Activated naive CD8-positive, alpha-beta T cell treated with anti-CD3 and anti-CD28 coated beads, Interleukin-2, amount 50 U/mL, for 16 hours (primary cell): ENCODE measurements around the gene COG3.

ENCODE experiments used
- DNase-seq: peaks from one replicate; pipeline ENCODE4 v3.0.0-alpha.2; 2020; ENCODE audit warnings: low read depth, low spot score

COG3 gene

DNA sequence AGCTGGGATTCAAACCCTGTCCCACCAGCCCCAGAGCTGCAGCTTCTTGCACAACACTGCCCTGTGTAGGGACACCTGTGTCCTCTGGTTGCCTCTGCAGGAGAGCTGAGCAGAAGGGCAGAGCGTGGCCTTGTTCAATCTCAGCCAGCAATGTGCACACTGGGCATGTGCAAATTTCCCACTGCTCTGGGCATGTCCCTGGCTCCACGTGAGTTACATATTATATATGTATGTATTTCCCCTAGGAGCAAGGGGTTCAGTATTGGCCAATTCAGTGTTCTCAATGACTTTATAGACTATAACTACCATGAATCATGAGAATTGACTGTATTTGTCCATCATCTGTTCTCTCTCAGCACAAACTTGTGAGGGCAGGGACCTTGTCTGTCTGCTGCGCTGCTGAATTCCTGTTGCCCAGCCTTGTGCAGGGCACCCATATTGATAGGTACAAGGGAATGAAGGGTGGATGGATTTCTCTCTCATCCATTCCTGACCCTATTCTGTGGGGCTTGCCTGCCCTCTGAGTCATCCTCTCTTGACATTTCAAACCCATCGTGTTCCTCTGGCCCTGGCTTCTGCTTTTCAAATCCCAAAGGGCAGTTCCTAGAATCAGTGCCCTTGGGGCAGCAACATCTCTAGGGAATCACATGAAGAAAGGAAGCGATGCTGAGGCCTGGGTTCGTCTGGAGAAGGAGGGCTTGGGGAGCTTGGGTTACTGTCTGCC lies 81.1 kb downstream of the COG3 start:
- DNase-seq: no peak

DNA sequence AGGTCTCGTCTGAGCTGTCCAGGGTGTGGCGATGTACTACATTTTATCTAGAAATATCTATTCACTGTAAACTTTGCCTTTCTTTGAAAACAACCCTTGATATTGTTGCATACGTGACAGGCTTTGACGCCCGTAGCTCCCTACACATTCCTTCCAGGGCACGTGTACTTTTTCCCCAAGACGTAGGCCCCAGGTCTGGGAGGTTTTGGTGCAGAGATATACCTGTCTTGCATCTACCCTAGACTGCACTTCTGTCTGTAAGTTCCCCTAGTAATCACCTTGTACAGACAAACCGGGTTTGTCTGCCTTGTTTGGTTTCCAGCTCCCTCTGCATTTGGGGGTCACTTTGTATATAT lies 81.6 kb downstream of the COG3 start:
- no peak for DNase-seq

DNA sequence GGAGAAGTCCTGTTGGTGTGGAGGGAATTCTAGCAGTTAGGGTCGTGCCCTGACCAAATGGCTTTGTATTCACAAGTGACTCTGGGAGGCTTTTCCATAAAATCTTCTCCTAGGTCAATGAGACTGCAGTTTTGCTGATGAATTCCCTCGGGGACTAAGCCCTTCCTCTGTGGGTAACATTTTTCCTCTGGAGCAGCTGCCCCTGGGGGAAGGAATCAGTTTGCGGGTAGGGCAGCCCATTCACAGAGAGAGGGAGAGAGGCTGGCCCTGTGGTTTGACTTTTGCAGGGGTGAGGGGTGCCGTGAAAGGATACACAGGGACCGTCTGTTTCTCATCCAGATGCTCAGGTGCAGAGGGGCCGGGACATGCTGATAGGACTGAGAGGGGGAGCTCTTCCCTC lies 83.5 kb downstream of the COG3 start:
- DNase-seq: no peak

DNA sequence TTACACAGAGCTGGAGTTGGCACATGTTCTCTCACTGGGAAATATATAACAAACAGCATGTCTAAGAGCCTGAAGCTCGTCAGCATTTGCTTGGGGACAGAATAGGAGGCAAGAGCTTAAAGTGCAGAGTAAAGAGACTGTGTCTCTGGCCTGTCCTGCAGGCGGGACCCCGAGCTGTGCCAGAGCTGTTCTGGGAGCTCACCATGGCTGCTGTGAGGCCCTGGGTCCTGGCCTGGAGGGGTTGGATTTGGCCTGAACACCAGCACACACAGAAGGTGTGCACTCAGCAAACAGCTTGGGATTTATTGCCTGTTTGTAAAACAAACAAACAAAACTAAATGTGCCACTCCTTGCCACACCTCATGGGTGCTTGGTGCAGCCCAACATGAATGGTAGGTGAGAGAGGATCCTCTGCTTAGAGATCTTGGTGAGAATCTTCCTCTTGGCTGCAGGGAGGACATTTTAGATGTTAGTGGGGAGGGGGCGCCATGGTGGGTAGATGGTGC lies 89.9 kb downstream of the COG3 start:
- no peak for DNase-seq

DNA sequence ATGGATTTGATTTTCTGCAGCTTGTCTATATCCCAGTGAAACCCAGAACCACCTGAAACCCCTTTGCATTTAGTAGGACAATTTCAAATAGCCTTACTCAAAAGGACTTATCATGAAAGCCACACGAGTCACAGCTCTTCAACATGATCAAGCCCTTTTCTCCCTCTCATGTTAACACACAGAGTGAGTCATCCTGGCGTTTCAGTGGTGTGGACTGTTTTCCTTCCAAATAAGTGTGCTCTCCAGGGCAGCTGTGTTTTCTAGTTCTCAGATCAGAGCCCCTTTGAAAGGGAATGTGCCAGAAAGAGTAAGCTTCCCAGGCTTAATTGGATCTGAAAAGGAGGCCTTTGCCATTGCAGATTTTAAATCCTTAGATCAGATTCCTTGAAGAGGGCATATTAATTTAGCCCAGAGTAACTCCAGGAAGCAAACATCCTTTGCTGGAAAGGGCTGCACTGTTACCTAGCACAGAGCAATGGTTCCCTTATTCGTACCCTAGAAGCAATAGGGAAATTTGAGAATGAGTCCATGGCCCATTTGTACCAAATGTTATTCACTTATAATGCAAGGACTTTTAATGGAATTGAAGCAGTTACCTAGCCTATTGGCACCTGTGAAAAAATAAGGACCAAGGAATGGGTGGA lies 99.5 kb downstream of the COG3 start:
- no peak for DNase-seq

DNA sequence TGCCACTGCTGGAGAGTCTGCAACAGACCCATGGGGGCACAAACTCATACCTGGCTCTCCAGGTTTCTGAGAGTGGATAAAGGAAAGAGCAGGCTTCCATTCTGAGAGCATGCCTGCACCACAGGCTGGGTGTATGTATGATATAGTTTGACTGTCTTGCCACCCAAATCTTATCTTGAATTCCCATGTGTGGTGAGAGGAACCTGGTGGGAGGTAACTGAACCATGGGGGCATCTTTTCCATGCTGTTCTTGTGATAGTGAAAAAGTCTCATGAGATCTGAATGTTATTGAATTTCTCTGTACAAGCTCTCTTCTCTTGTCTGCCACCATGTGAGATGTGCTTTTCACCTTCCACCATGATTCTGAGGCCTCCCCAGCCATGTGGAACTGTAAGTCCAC lies 100.6 kb downstream of the COG3 start:
- DNase-seq: no peak

DNA sequence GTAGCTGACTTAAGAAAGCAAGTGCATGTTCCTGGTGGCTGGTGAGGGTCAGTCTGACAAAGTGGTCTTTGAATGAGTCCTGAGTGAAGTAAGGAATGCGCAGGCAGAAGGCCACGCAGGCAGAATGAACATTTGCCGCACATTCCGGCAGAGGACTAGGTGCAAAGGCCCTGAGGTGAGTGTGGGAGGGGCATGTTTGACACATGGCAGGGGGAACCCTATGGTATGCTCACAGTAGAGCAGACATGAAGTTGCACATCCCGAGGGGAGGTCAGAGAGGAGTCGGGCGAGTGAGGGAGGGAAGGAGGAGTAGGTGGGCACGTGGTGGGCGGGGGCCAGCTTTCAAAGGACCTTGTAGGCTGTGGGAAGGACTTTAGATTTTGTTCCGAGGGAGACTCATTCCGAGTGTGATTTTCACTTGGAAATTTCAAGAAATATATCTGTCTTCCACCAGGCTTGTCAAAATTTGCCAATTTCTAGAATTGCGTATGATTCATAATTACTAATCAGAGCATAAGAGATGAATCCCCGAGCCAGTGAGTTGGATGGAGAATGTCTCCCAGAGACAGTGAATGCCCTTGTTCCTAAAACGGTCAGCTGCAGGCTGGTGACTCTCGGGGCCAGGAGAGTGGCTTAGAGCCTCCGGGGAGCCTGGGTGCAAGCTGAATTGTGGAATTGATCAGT lies 110.5 kb downstream of the COG3 start:
- no peak for DNase-seq

DNA sequence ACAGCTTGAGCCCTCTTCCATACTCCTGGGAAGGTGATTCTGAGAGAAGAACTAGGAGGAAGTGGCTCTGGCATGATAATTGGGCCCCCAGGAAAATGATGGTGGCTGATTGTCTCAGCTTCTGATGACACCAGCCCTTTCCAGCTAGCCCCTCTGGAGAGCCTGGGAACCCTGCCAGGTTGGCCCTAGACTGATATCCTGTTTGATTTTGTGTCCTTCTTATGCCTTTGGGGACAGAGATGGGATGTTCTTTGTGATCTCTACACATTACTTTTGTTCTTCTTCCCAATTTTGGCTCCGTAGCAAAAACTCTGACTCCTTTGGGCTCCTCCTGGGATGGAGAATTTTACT lies 111.1 kb downstream of the COG3 start:
- DNase-seq: no peak

DNA sequence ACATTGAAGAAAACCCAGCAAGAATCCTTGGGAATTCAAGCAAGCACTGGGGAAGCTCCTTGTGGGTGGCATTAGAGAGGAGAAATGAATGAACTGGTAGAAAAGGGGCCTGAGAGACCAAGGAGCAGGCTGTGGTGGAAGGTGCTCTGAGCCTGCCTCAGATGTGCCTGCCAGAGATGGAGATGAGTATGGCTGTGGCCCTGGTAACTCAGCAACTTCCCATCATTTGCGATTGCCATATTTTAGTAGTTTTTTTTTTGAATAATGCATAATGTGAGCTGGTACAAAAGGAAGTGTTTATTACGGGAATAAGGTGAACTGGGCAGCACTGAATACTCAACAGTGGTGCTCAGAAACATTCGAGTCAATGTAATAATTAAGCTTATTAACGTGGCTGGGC lies 111.7 kb downstream of the COG3 start:
- no peak for DNase-seq

DNA sequence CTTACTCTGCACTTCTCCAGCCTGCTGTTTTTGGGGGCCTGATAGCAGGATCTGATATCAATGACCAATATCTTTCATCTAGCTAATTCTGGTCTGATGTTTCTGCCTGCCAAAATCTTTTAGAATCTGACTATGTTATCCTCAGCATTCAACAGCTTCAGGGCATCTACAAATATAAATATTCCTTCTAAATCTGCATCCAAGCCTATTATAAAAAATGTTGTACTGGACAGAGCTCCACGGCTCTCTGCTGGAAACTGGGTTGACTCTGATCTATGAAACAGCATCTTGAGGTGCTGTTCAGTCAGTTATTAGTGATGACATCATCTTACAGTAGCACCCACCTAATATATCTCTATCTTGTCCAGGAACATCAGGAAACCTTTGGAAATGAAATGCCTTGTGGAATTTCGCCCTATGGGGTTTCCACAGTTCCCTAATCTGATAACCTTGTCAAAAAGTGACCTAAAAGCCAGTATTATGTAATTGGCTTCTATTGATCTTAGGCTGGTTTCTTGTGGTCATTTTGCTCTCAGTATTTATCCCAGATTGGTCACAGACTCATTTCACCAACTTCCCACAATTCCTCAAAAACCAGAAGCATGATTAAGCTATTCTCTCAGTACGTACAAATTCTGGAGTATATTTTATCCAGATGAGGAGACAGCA lies 117.8 kb downstream of the COG3 start:
- DNase-seq: no peak

DNA sequence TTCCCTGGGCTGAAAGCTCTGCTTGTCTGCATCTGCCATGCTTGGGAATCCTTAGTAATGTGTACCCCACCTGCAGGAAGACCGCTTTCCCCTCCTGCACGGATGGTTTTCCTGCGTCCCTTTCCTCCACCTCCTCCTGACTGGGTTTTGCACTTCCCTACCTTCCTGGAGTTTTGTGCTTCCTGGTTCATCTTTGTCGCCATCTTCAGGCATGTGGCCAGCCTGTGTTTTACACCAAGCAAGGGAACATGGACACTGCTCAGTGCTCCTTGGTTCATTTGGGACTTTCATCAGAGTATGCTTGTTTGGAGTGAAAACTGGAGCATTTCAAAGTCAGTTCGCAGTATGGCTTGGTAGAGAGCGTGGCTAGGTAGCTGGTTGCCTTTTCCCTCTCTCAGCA lies 120.1 kb downstream of the COG3 start:
- no peak for DNase-seq
